Measurements from ENCODE around the gene GPS1.

GPS1 gene

GRCh38 chr17:82014971-82015310, 36.8 kb upstream of the GPS1 start:
- DNase-seq (ENCODE audit: low spot score): no peak

- DNase-seq (ENCODE audit: low spot score): no peak
Measured at GRCh38 chr17:82015311-82015971, 36.3 kb upstream of the GPS1 start.

GRCh38 chr17:82016061-82016874, 35.4 kb upstream of the GPS1 start:
- DNase-seq (ENCODE audit: low spot score): no peak

GRCh38 chr17:82016875-82017459, 34.7 kb upstream of the GPS1 start:
- no peak for DNase-seq (ENCODE audit: low spot score)

- no peak for DNase-seq (ENCODE audit: low spot score)
Measured at GRCh38 chr17:82017612-82018151, 34.0 kb upstream of the GPS1 start.

- DNase-seq (ENCODE audit: low spot score): no peak
Measured at GRCh38 chr17:82018152-82018988, 33.3 kb upstream of the GPS1 start.

- no peak for DNase-seq (ENCODE audit: low spot score)
Measured at GRCh38 chr17:82018989-82019689, 32.6 kb upstream of the GPS1 start.

- peak; percentile 50 for DNase-seq (ENCODE audit: low spot score)
Measured at GRCh38 chr17:82019690-82020571, 31.8 kb upstream of the GPS1 start.

- DNase-seq (ENCODE audit: low spot score): no peak
Measured at GRCh38 chr17:82020572-82021106, 31.1 kb upstream of the GPS1 start.

- peak; percentile 81 for DNase-seq (ENCODE audit: low spot score)
Measured at GRCh38 chr17:82021107-82021899, 30.4 kb upstream of the GPS1 start.

GRCh38 chr17:82021900-82022309, 29.8 kb upstream of the GPS1 start:
- DNase-seq (ENCODE audit: low spot score): no peak

- no peak for DNase-seq (ENCODE audit: low spot score)
Measured at GRCh38 chr17:82022310-82022980, 29.3 kb upstream of the GPS1 start, which contains the start of gene CENPX. Gene CENPX (minus strand): TSS chr17:82022878. CDS start chr17:82022861, 17 bp downstream.

GRCh38 chr17:82022981-82023446, 28.7 kb upstream of the GPS1 start, which contains the start of gene LRRC45:
Gene LRRC45 (plus strand): TSS chr17:82023305. CDS start chr17:82023644, 339 bp downstream.
- DNase-seq (ENCODE audit: low spot score): peak; percentile 99

GRCh38 chr17:82023447-82024241, 28.1 kb upstream of the GPS1 start:
- DNase-seq (ENCODE audit: low spot score): peak; percentile 41

GRCh38 chr17:82024859-82025258, 26.8 kb upstream of the GPS1 start:
- no peak for DNase-seq (ENCODE audit: low spot score)

- no peak for DNase-seq (ENCODE audit: low spot score)
Measured at GRCh38 chr17:82025401-82026107, 26.1 kb upstream of the GPS1 start.

- DNase-seq (ENCODE audit: low spot score): no peak
Measured at GRCh38 chr17:82028246-82028645, 23.5 kb upstream of the GPS1 start.

All from AG20443 (cell line).